Measurements from ENCODE around the gene CCDC57.

The CCDC57 gene

DNA sequence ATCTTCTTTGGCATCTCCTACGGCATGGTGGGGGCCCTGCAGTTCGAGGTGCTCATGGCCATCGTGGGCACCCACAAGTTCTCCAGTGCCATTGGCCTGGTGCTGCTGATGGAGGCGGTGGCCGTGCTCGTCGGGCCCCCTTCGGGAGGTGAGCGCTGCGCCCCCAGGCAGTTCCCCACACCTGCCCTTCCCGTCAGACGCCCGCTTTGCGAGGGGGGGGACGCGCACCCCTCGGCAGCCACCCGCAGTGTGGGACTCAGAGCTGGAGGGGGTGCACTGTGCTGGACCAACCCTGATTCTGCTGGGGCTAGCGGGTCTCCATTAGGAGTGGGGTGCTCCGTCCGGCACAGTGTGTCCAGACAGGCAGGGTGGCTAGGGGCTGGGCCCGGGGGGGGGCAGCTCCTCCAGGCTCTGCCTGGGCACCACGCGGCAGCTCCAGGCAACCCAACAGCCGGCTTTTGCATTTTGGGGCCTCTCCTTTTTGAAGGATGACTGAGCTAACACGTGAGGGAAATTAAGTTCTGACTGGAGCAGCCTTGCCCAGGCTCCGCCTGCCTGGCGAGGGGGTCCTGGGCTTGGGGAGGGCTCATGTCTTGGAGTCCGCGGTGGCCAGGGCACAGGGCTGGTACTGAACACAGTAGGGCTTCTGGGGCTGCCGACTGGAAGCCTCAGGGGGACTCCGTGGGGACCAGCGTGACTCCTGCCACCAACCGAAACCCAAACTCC, 25.3 kb upstream of the CCDC57 start:
- TF ChIP-seq, protein P1, sequence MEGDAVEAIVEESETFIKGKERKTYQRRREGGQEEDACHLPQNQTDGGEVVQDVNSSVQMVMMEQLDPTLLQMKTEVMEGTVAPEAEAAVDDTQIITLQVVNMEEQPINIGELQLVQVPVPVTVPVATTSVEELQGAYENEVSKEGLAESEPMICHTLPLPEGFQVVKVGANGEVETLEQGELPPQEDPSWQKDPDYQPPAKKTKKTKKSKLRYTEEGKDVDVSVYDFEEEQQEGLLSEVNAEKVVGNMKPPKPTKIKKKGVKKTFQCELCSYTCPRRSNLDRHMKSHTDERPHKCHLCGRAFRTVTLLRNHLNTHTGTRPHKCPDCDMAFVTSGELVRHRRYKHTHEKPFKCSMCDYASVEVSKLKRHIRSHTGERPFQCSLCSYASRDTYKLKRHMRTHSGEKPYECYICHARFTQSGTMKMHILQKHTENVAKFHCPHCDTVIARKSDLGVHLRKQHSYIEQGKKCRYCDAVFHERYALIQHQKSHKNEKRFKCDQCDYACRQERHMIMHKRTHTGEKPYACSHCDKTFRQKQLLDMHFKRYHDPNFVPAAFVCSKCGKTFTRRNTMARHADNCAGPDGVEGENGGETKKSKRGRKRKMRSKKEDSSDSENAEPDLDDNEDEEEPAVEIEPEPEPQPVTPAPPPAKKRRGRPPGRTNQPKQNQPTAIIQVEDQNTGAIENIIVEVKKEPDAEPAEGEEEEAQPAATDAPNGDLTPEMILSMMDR (conservative IDR thresholded peaks at IDR 0.05; ENCODE audit: control insufficient read depth, insufficient read depth, low read depth, low read length): no peak
- no peak for DNase-seq (ENCODE audit: low read depth)
- H3K4me3 ChIP-seq (ENCODE audit: control insufficient read depth, low read depth, low read length): no peak overlapping the region

DNA sequence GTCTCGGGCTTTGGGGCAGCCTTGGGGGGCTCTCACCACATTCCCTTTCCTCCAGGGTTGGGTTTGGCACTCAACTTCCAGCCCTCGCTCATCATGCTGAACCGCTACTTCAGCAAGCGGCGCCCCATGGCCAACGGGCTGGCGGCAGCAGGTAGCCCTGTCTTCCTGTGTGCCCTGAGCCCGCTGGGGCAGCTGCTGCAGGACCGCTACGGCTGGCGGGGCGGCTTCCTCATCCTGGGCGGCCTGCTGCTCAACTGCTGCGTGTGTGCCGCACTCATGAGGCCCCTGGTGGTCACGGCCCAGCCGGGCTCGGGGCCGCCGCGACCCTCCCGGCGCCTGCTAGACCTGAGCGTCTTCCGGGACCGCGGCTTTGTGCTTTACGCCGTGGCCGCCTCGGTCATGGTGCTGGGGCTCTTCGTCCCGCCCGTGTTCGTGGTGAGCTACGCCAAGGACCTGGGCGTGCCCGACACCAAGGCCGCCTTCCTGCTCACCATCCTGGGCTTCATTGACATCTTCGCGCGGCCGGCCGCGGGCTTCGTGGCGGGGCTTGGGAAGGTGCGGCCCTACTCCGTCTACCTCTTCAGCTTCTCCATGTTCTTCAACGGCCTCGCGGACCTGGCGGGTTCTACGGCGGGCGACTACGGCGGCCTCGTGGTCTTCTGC, 24.6 kb upstream of the CCDC57 start:
- no peak for DNase-seq (ENCODE audit: low read depth)
- H3K4me3 ChIP-seq (ENCODE audit: control insufficient read depth, low read depth, low read length): no peak overlapping the region
- TF ChIP-seq, protein P1 (conservative IDR thresholded peaks at IDR 0.05; ENCODE audit: control insufficient read depth, insufficient read depth, low read depth, low read length): no peak

DNA sequence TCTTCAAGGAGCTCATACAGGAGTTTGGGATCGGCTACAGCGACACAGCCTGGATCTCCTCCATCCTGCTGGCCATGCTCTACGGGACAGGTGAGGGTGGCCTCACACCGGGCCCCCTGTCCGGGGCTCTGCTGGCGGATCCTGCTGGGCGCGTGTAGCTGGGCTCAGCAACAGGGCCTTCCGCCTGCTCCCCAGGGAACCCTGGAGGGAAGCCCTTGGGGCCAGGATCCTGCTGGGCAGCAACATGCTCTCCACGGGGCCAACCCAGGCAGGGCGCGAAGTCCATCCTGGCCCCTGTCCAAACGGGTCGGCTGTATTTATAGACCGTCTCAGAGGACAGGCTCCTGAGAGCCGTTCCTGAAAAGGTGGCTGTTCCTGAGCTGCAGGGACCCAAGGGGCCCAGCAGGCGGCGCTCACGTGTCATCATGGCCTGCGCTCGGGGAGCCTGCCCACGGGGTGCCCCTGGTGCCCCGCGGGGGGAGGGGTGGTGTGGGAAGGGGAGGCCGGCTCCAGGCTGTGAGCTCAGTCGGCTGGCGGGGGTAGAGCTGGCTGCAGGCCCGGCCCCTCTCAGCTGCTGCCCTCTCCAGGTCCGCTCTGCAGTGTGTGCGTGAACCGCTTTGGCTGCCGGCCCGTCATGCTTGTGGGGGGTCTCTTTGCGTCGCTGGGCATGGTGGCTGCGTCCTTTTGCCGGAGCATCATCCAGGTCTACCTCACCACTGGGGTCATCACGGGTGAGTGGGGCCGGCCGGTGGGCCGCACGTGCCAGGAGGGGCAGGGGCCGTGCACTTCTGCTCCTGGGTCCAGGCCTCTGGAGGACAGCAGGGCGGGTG, 23.7 kb upstream of the CCDC57 start:
- H3K4me3 ChIP-seq (ENCODE audit: control insufficient read depth, low read depth, low read length): no peak overlapping the region
- TF ChIP-seq, protein P1 (conservative IDR thresholded peaks at IDR 0.05; ENCODE audit: control insufficient read depth, insufficient read depth, low read depth, low read length): peak; percentile 68
- DNase-seq (ENCODE audit: low read depth): peak; percentile 61

DNA sequence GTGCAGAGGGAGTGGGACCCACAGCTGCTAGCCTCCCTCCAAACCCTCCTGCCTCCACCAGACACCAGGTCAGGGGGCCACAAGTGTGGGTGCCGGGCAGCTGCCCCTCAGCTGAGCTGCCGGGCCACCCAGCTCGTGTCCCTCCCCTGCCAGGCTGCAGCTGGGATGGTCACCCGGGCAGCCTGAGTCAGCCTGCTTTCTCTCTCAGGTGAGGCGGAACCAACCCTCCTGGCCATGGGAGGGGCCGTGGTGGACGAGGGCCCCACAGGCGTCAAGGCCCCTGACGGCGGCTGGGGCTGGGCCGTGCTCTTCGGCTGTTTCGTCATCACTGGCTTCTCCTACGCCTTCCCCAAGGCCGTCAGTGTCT, 23.1 kb upstream of the CCDC57 start:
- TF ChIP-seq, protein P1 (conservative IDR thresholded peaks at IDR 0.05; ENCODE audit: control insufficient read depth, insufficient read depth, low read depth, low read length): no peak
- no peak for DNase-seq (ENCODE audit: low read depth)
- H3K4me3 ChIP-seq (ENCODE audit: control insufficient read depth, low read depth, low read length): no peak overlapping the region

DNA sequence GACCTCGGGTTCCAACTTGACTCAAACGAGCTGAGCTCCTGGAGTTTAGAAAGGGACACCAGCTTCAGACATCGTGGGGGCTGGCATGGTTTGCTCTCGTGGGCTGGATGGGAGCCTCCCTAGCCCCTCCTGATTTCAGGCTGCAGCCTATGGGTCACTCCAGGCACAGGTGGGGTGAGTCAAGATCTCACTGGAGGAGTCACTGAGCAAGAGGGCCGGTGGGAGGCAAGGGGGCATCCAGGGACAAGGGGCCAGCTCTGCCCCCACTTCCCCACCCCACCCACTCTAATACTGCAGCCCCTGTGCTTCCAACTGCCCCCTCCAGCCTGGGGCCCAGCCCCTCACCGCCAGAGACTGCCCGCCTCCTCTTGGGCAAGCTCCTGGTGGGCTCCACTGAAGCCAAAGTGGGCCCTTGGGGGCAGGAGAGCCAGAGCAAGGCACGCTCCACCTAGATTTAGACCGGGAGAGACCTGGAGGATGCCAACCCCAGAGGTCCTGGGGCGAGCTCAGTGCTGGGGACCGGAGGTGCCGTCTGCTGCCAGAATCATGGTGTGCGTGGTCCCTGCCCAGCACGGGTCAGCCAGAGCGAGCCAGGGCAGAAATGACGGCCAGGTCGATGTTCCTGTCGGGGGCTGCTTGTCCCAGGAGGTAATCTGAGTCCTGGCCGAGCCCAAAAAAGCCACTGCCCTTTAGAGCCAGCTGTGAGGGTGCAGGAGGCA, 22.6 kb upstream of the CCDC57 start:
- DNase-seq (ENCODE audit: low read depth): no peak
- TF ChIP-seq, protein P1 (conservative IDR thresholded peaks at IDR 0.05; ENCODE audit: control insufficient read depth, insufficient read depth, low read depth, low read length): no peak
- H3K4me3 ChIP-seq (ENCODE audit: control insufficient read depth, low read depth, low read length): no peak overlapping the region

Measured in fibroblast of mammary gland (primary cell).